ENCODE data around the gene ARPC5L.
A peak's percentile ranks its signal among the peaks of the same experiment; 100 is the strongest.
"Not testable (repeated sequence)": the region's sequence is repeated elsewhere in the genome, so short reads cannot be mapped to it uniquely, and the experiment has no call there.

The ARPC5L gene

DNA sequence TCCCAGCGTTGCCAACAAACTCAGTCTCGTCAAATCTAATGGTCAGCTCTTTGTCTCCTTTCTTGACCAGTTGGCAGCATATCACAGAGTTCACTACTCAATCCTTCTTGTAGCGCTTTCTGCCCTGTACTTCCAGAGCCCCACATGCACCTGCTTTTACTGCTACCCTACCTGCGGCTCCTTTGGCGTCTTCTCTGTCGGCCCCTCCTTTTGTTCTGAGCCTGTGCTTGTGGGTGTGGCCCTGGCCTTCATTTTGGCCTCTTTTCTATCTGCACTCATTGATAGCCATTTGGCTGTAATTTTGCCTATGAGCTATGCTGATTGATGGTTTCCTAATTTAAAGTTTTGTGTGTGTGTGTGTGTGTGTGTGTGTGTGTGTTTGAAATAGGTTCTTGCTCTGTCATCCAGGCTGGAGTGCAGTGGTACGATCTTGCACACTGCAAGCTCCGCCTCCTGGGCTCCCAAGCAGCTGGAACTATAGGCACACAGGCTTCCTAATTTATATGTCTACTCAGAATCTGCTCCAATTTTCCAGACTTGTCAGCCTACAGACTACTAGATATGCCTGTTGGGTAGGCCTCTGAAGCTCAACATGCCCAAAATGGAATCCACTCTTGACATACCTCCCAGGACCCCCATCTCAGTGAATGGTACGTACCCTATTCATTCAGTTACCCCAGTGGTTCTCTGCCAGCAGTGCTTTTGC, 32.3 kb downstream of the ARPC5L start:
- DNase-seq (ENCODE audit: low spot score): no peak

DNA sequence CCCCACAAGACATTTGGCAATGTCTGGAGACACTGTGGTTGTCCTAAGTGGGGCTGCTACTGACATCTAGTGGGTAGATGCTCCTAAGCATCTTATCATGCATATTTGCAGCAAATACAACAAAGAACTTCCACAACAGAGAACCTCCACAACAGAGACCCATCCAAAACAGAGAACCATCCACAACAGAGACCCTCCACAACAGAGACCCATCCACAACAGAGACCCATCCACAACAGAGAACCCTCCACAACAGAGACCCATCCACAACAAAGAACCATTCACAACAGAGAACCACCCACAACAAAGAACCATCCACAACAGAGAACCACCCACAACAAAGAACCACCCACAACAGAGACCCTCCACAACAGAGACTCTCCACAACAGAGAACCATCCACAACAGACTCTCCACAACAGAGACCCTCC, 32.8 kb downstream of the ARPC5L start:
- DNase-seq (ENCODE audit: low spot score): peak; percentile 78

DNA sequence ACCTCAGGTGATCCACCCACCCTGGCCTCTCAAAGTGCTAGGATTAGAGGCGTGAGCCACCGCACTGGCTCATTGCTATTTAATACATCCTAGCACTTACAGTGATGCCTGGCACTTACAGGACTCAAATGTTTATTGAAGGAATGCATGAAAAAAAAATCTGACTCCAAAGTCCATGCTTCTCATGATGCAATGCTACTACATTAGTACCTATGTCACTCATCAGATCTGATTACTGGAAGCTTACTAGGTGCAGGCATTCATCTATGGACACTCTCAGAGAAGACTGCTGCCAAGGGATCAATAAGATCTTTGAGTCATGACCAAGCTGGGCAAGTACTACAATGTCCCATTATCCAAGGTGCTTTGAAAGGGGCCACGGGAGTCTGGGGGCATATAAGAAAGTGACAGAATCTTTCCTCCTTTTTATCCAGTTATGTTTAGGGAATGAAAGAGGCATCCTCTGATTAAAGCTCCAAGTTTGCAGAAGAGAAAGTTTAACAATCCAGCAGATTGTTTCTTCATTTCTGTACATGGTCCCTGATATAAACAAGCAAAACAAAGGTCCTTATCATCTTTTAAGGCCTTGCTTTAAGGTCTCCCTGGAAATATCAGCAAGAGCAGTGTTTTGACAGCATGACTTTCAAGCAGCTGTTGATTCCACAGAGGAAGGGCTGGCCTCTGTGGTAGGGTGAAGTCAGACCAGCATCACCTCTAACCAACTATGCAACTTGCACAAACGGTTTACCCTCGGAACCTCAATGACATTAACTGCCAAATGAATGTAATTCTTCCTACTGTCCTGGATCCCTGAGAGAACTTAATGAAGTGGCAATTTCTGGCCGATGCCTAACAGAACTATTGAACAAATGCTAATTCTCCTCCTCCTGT, 35.9 kb downstream of the ARPC5L start:
- DNase-seq (ENCODE audit: low spot score): no peak

DNA sequence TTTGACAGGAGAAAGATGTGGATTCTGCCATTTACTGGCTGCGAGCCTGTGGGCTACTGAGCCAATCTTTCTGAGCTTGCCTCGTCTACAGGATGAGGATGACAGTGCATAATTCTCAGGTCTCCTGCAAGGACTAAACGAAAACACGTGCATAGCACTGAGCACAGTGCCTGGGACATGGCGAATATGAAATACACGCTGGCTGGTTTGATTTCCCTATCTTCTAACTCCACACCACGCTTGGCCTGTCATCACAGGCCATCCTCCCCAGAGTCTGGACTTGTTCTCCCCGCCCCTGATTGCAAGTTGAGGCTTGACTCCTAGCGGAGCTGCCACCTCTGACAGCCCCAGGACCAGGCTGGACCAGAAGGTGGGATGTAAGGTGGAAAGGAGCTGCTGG, 37.9 kb downstream of the ARPC5L start:
- no peak for DNase-seq (ENCODE audit: low spot score)

DNA sequence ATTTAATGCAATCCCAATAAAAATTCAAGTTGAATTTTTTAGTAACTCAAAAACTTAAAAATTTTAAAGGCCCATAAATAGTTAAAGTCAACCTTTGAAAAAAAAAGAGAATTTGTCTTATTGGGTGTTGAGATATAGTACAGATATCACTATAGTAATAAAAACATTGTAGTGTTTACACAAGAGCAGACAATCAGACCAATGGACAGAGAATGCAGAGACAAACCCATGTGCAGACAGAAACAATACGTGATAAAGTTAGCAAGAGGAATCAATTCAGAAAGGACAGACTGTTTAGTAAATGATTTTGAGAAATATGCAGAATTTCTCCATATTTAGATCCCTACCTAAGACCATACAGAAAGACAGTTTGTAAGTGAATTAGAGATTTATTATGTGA, 45.0 kb downstream of the ARPC5L start:
- no peak for DNase-seq (ENCODE audit: low spot score)

DNA sequence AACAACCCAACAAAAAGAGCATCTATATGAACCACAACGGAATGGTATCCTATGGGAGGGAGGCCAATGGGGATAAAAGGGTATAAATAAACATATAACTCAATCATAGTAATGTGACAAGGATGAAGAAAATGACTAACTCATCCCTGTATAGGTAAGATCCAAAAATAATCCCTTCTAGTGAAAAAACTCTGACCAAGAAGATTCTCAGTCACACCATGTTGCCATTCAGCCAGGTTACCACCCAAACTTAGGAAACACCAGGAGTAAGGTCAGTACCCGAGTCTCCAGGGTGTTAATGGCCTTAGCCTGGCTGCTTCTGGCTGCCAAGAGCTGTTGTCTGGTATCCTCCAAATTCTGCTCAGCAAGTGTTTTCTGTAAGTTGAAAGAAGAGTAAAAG, 46.2 kb downstream of the ARPC5L start:
- no peak for DNase-seq (ENCODE audit: low spot score)

DNA sequence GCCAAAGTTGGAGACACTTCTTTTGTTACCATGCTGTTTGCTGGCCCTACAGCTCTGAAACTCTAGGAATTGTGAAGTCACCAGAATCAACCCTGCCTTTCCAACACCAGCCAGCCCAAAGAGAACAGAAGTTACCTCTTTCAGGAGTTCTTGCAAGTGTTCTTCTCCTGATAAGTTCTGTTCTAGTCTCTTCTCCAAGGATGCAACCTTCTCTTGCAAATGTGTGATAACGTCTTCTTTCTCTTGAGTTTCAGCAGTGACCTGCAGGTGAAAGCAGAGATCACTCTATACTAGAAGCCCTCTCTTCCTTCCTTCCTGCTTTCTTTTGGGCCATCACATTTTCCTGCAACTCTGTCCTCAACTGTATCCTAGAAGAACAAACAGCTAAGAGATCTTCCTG, 49.8 kb downstream of the ARPC5L start:
- DNase-seq (ENCODE audit: low spot score): no peak

DNA sequence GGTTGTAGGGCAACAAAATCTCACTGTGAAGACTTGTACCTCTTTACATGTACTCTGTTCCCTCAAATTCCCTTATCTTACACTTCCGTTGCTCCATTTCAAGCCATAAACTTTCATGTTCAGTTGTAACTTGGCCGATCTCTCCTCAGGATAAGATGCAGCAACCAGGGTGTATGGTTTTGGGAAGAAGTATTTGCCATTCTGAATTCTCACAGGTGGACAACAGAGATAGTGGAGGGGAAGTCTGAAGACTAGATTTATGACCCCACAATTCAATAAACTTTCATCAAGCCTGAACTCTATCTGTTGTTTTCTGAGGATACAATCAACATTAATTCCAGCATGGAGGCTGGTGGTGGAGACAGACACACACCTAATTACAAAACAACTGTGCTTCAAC, 51.4 kb downstream of the ARPC5L start:
- DNase-seq (ENCODE audit: low spot score): no peak

DNA sequence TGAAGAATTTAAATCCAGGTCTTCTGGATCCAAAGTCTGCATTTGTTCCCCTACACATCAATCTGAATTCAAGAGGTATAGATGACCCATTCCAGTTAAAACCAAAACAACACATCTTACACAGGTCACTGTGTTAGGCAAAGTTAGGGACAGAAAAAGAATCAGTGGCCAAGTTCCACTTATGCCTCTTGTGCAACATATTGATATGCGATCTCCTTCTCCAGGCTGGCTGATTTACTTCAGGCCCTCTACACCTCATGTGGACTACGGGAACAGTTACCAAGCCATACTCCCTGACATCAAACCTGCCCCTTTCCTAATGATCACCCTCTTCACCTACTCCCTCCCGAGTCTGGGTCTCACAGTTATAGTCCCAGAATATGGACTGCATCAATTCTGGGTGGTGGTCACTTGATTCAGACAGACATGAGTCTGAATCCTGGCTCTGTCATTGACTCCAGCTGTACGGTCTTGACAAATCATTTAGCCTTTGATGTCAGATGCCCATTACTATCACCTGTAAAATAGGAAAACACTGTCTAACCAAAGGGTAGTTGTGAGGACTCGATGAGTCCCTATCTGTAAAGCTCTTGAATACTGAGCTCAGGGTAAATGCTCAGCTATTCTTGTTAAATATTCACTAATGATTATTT, 52.9 kb downstream of the ARPC5L start:
- DNase-seq (ENCODE audit: low spot score): no peak

DNA sequence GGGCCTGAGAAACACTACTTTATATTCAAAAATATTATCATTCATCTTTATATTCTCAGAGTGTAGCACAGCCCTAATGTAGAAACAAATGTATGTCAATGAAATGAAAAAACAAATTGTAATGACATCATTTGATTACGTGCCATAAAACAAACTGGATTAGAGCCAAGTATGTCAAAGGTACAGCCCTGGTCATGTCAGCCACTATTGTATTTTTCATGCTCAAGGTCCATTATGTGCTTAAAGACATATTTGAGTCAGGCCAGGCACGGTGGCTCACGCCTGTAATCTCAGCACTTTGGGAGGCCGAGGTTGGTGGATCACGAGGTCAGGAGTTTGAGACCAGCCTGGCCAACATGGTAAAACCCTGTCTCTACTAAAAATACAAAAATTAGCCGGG, 58.5 kb downstream of the ARPC5L start:
- not testable (repeated sequence) for DNase-seq (ENCODE audit: low spot score)

All from RKO (cell line).